NCI-H146 treated with DMSO at 0.1 percent for 48 hours (cell line): ENCODE measurements around the gene SSBP3.

ENCODE experiments used
- DNase-seq: peaks from one replicate; lab custom pipeline; 2025; ENCODE audit not compliant: unreplicated experiment; lab: John Stamatoyannopoulos, UW

Gene SSBP3

GRCh38 chr1:54199151-54199764, 206.9 kb downstream of the SSBP3 start:
- DNase-seq, result no peak

DNA sequence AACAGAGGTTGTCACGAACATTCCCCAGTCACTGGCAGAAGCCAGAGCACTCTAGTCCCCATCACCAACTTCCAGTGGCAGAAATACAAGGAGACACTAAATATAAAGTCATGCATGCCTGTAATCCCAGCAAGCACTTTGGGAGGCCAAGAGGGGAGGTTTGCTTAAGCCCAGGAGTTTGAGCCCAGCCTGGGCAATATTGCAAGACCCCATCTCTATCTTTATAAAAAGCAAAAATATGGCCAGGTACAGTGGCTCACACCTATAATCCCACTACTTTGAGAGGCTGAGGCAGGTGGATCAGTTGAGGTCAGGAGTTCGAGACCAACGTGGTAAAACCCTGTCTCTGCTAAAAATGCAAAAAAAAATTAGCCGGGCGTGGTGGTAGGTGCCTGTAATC, 212.7 kb downstream of the SSBP3 start:
- DNase-seq, result no peak

GRCh38 chr1:54191525-54191924, 214.7 kb downstream of the SSBP3 start:
- DNase-seq, result no peak

- no peak for DNase-seq
Observed at GRCh38 chr1:54190526-54190925, 215.7 kb downstream of the SSBP3 start.

- no peak for DNase-seq
Observed at GRCh38 chr1:54188291-54188690, 217.9 kb downstream of the SSBP3 start.

GRCh38 chr1:54186056-54186455, 220.1 kb downstream of the SSBP3 start:
- no peak for DNase-seq

GRCh38 chr1:54180701-54181360, 225.4 kb downstream of the SSBP3 start:
- peak; percentile 3 for DNase-seq

- no peak for DNase-seq
Observed at GRCh38 chr1:54178296-54179070, 227.7 kb downstream of the SSBP3 start.

- no peak for DNase-seq
Observed at GRCh38 chr1:54177726-54178125, 228.5 kb downstream of the SSBP3 start.

DNA sequence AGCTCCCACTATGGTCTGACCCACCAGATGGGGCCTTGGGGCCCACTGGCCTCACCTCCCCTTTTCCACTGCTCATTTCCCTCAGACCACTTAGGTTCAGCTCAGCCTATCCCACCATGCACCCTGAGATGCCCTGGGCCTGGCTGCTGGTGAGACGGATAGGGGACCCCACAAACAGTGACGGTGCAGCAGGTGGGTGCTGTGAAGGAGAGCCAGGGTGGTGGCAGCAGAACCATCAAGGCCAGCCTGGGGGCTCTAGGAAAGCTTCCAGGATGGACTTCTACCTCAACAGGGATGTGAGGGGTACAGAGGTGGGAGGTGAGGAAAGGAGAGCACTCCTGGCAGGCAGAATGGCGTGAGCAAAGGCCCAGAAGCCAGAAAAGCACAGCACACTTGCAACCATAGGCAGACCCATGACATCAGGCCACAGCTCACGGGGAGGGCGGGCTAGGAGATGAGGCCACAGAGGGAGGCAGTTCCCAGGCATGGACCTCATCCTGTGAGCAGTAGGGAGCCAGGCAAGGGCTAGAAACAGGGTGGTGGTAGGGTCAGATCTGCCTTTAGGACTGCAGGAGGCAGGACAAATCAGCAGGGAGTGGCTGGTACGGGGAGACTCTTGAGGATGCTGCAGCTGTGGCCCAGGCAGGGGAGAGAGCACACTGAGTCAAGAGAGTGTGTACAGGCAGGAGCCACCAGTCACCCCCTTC, 229.4 kb downstream of the SSBP3 start:
- DNase-seq, result no peak
